Loucy (cell line): ENCODE results near the gene NRG2.

Source experiments
- CTCF ChIP-seq: fragments of 200-600 bp; sonication (generic); conservative IDR thresholded peaks from 2 replicates; pipeline ENCODE4 v1.5.1; 2014; ENCODE audit warnings: mild to moderate bottlenecking, antibody characterized with exemption, low read length
- EZH2phosphoT487 ChIP-seq: fragments of 200-600 bp; IDR thresholded peaks from 2 replicates; pipeline ENCODE4 v1.6.1; 2018; ENCODE audit warnings: antibody characterized with exemption, mild to moderate bottlenecking, moderate library complexity, borderline replicate concordance

GRCh38 chr5:139863855-139864558 is 179.1 kb downstream of the NRG2 start:
- TF ChIP-seq CTCF (peak; percentile 80), EZH2phosphoT487 (no peak)
